ENCODE measurements around the gene NMNAT2.

Gene NMNAT2

GRCh38 chr1:183416850-183417771, 1.1 kb downstream of the NMNAT2 start:
- TF ChIP-seq ZNF8 (CRISPR knock-in tag; IDR thresholded peaks at IDR 0.05) = no peak
- no peak for TF ChIP-seq PATZ1 (CRISPR knock-in tag; IDR thresholded peaks at IDR 0.05; ENCODE audit: borderline replicate concordance)
- TF ChIP-seq ZFP30 (CRISPR knock-in tag; IDR thresholded peaks at IDR 0.05) = no peak
- no peak for TF ChIP-seq CSRNP3 (CRISPR knock-in tag; IDR thresholded peaks at IDR 0.05)
- TF ChIP-seq OSR1 (CRISPR knock-in tag; IDR thresholded peaks at IDR 0.05) = peak; percentile 75; the same call in 1 of the 2 replicates
- TF ChIP-seq TSHZ2 (CRISPR knock-in tag; IDR thresholded peaks at IDR 0.05) = 0 out of 2 replicates have a peak, but pooled peaks have one; percentile 57
- no peak for TF ChIP-seq CREB5 (CRISPR knock-in tag; IDR thresholded peaks at IDR 0.05; ENCODE audit: low read depth)
- no peak; the same call in 1 of the 2 replicates for TF ChIP-seq RARB (CRISPR knock-in tag; IDR thresholded peaks at IDR 0.05)
- no peak for TF ChIP-seq ISL1 (CRISPR knock-in tag; IDR thresholded peaks at IDR 0.05)
- no peak for TF ChIP-seq ZNF70 (CRISPR knock-in tag; IDR thresholded peaks at IDR 0.05)
- TF ChIP-seq TOX (CRISPR knock-in tag; IDR thresholded peaks at IDR 0.05; ENCODE audit: borderline replicate concordance) = 0 out of 2 replicates have a peak, but pooled peaks have one; percentile 33
- TF ChIP-seq PPARA (CRISPR knock-in tag; IDR thresholded peaks at IDR 0.05; ENCODE audit: borderline replicate concordance) = no peak
- no peak for TF ChIP-seq SNAI2 (CRISPR knock-in tag; IDR thresholded peaks at IDR 0.05)
- no peak for TF ChIP-seq TCF4 (CRISPR knock-in tag; IDR thresholded peaks at IDR 0.05; ENCODE audit: borderline replicate concordance)
- peak; percentile 66; the same call in 1 of the 2 replicates for TF ChIP-seq ZC3H10 (CRISPR knock-in tag; IDR thresholded peaks at IDR 0.05)
- TF ChIP-seq BACH2 (CRISPR knock-in tag; IDR thresholded peaks at IDR 0.05; ENCODE audit: borderline replicate concordance) = no peak
- peak; percentile 92; the same call in 1 of the 2 replicates for TF ChIP-seq CSDC2 (CRISPR knock-in tag; IDR thresholded peaks at IDR 0.05)
- TF ChIP-seq ESRRG (CRISPR knock-in tag; IDR thresholded peaks at IDR 0.05) = no peak
- TF ChIP-seq ZFP3 (CRISPR knock-in tag; IDR thresholded peaks at IDR 0.05) = 0 out of 2 replicates have a peak, but pooled peaks have one; percentile 41
- 0 out of 2 replicates have a peak, but pooled peaks have one; percentile 22 for TF ChIP-seq ARNTL (CRISPR knock-in tag; IDR thresholded peaks at IDR 0.05; ENCODE audit: borderline replicate concordance, low read depth)
- TF ChIP-seq ZNF565 (CRISPR knock-in tag; conservative IDR thresholded peaks at IDR 0.05; ENCODE audit: low read depth) = no peak
- TF ChIP-seq GLIS3 (CRISPR knock-in tag; IDR thresholded peaks at IDR 0.05) = 0 out of 2 replicates have a peak, but pooled peaks have one; percentile 24
- no peak for TF ChIP-seq POU6F1 (CRISPR knock-in tag; IDR thresholded peaks at IDR 0.05; ENCODE audit: borderline replicate concordance, low read depth)
- ATAC-seq = peak; percentile 98

Measured in SK-N-SH treated with all-trans-retinoic acid at 6 μM for 48 hours (cell line).